ENCODE data around the gene FAM222A. TPM values are rescaled to one million over a fixed set of nuclear protein-coding genes. Genes with fewer than 3 reads are reported as not detected.

FAM222A gene
- polyA plus RNA-seq, 1 donor from 2014 or later = 8.5 TPM

GRCh38 chr12:109722721-109723094, 9.1 kb downstream of the FAM222A start:
- no peak for TF ChIP-seq POLR2AphosphoS5 (IDR thresholded peaks at IDR 0.05)
- TF ChIP-seq EP300 (conservative IDR thresholded peaks at IDR 0.05; ENCODE audit: poor library complexity, severe bottlenecking) = no peak
- no peak for TF ChIP-seq SMC3 (conservative IDR thresholded peaks at IDR 0.05; ENCODE audit: poor library complexity)
- no peak for TF ChIP-seq CTCF (IDR thresholded peaks at IDR 0.05; ENCODE audit: poor library complexity, severe bottlenecking)
- no peak for TF ChIP-seq EZH2 (IDR thresholded peaks at IDR 0.05; ENCODE audit: borderline replicate concordance, insufficient read depth, low read length, poor library complexity, severe bottlenecking)
- no peak for TF ChIP-seq TAF1 (IDR thresholded peaks at IDR 0.05; ENCODE audit: low read depth)
- TF ChIP-seq RAD21 (conservative IDR thresholded peaks at IDR 0.05) = no peak
- no peak for TF ChIP-seq REST (IDR thresholded peaks at IDR 0.05; ENCODE audit: borderline replicate concordance)
- no peak for TF ChIP-seq MXI1 (conservative IDR thresholded peaks at IDR 0.05; ENCODE audit: poor library complexity, severe bottlenecking)
- Histone ChIP-seq H3K9ac (ENCODE audit: low read length) (peak overlapping the region; percentile 23), H3K27me3 (ENCODE audit: insufficient read depth, low read depth, low read length) (no peaks in the 10 kb centered on the region), H3K79me2 (replicated peaks; ENCODE audit: insufficient read depth, low read length) (peaks cover 62% of the 10 kb centered on the region), H4K20me1 (ENCODE audit: insufficient read depth) (no peaks in the 10 kb centered on the region), H3F3A (ENCODE audit: insufficient read depth, low read length, poor library complexity, severe bottlenecking) (no peaks in the 10 kb centered on the region), H3K36me3 (ENCODE audit: insufficient read depth, low read length) (no peaks in the 10 kb centered on the region), H2AFZ (ENCODE audit: low read depth, low read length) (no peak overlapping the region), H3K4me3 (ENCODE audit: low read length) (peak overlapping the region; percentile 29), H3K4me2 (ENCODE audit: low read length) (no peak overlapping the region), H3K27ac (ENCODE audit: low read length) (no peak overlapping the region), H3K9me2 (ENCODE audit: insufficient read depth, low read length) (no peaks in the 10 kb centered on the region), H3K9me3 (ENCODE audit: low read length) (no peaks in the 10 kb centered on the region)

GRCh38 chr12:109723311-109723881, 9.8 kb downstream of the FAM222A start:
- no peaks in the 10 kb centered on the region for H4K20me1 ChIP-seq (ENCODE audit: insufficient read depth)
- H3K9me3 ChIP-seq (ENCODE audit: low read length) = no peaks in the 10 kb centered on the region
- peaks cover 61% of the 10 kb centered on the region for H3K79me2 ChIP-seq (replicated peaks; ENCODE audit: insufficient read depth, low read length)
- H3K27ac ChIP-seq (ENCODE audit: low read length) = peak overlapping the region; percentile 12
- no peak overlapping the region for H2AFZ ChIP-seq (ENCODE audit: low read depth, low read length)
- H3K9me2 ChIP-seq (ENCODE audit: insufficient read depth, low read length) = no peaks in the 10 kb centered on the region
- TF ChIP-seq MXI1 (conservative IDR thresholded peaks at IDR 0.05; ENCODE audit: poor library complexity, severe bottlenecking) = no peak
- TF ChIP-seq REST (IDR thresholded peaks at IDR 0.05; ENCODE audit: borderline replicate concordance) = no peak
- TF ChIP-seq EP300 (conservative IDR thresholded peaks at IDR 0.05; ENCODE audit: poor library complexity, severe bottlenecking) = no peak
- TF ChIP-seq EZH2 (IDR thresholded peaks at IDR 0.05; ENCODE audit: borderline replicate concordance, insufficient read depth, low read length, poor library complexity, severe bottlenecking) = no peak
- TF ChIP-seq RAD21 (conservative IDR thresholded peaks at IDR 0.05) = no peak
- TF ChIP-seq CTCF (IDR thresholded peaks at IDR 0.05; ENCODE audit: poor library complexity, severe bottlenecking) = no peak
- TF ChIP-seq TAF1 (IDR thresholded peaks at IDR 0.05; ENCODE audit: low read depth) = no peak
- TF ChIP-seq POLR2AphosphoS5 (IDR thresholded peaks at IDR 0.05) = no peak
- TF ChIP-seq SMC3 (conservative IDR thresholded peaks at IDR 0.05; ENCODE audit: poor library complexity) = no peak
- peak overlapping the region; percentile 16 for H3K9ac ChIP-seq (ENCODE audit: low read length)
- no peaks in the 10 kb centered on the region for H3K36me3 ChIP-seq (ENCODE audit: insufficient read depth, low read length)
- H3F3A ChIP-seq (ENCODE audit: insufficient read depth, low read length, poor library complexity, severe bottlenecking) = no peaks in the 10 kb centered on the region
- no peak overlapping the region for H3K4me2 ChIP-seq (ENCODE audit: low read length)
- no peak overlapping the region for H3K4me3 ChIP-seq (ENCODE audit: low read length)
- H3K27me3 ChIP-seq (ENCODE audit: insufficient read depth, low read depth, low read length) = no peaks in the 10 kb centered on the region

Data from neural cell (in vitro differentiated cells).